GM19467 (cell line): ENCODE results near the gene RNF126.
A peak's percentile ranks its signal among the peaks of the same experiment; 100 is the strongest.
"Not testable (repeated sequence)": the region's sequence is repeated elsewhere in the genome, so short reads cannot be mapped to it uniquely, and the experiment has no call there.

Experiments
- ATAC-seq: cut with Tn5 transposase; IDR thresholded peaks from one replicate; pipeline ENCODE4 v1.9.1; 2021; ENCODE audit warnings: mild to moderate bottlenecking, moderate library complexity; ENCODE audit not compliant: unreplicated experiment

RNF126 gene

GRCh38 chr19:662962-663681 lies at the start of gene RNF126:
TSS of gene RNF126 (minus strand) at chr19:663214. CDS start at chr19:663121, 93 bp downstream.
- peak; percentile 46 for ATAC-seq

DNA sequence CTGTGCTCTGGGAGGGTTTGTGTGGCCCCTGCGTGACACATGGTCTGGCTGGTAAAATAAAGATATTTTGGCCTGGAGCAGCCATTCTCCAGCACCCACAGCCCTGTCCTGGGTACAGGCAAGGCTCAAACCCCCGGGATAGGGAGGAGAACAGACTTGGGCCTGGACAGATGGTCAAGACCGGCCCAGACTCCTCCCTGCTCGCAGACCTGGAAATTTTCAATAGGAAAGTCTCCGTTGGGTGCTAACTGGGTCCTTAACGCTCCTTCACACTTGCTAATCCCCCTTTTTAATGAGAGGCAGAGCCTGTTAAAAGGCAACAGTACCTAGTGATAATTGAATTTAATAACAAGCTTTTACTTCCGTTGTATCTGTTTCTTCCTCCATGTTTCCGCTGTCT lies 48.2 kb upstream of the RNF126 start:
- no peak for ATAC-seq

DNA sequence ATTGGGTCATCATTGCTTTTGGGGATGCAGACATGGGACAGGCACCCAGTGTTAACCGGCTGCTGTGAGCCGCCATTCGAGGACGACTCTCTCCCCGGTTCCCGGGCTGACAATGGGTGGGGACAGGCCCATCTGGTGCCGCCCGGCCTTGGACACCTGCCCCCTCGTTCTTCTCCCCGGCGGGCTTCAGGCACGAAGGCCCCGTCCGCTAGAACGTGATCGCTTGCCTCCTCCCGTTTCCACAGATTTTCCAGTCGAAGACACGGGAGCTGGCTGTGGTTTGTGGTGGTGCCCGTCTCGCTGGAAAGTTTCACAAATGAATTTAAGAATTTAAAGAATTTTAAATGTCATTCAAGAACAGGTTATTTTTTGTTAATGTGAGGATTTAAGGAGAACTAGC lies 47.8 kb upstream of the RNF126 start:
- no peak for ATAC-seq

DNA sequence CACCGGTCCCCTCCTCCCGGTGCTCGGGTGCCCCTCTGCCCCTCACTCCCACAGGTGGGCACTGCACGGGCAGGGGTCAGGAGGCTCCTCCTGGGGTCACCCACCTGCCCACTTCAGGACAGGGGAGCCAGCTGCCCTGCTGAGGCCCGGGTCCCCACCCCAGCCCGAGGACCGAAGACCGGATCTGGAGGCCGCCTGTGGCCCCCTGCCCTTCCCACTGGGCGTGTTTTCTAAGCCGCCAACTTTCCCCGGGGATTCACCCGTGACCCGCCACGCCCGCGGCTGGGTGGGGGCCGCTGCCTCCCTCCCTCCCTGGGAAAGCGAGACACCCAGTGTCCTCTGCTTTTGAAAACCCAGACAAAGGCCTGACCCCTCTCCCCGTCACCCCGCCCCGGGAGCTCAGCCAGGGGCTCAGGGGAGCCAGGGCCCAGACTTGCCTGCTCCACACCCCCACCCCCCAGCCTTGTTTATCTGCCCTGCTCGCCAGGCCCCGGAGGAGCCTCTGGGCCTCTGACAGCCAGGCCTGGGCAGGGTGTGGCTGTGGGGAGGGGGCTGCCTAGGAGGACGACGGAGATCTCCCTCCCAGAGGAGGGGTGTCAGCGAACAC lies 47.1 kb upstream of the RNF126 start:
- ATAC-seq = no peak

GRCh38 chr19:709196-709964 lies 46.4 kb upstream of the RNF126 start:
- no peak for ATAC-seq

GRCh38 chr19:708154-709143 lies 45.4 kb upstream of the RNF126 start, which contains the start of gene PALM:
TSS of gene PALM (plus strand) at chr19:708935. CDS start at chr19:709147, 212 bp downstream.
- no peak for ATAC-seq

DNA sequence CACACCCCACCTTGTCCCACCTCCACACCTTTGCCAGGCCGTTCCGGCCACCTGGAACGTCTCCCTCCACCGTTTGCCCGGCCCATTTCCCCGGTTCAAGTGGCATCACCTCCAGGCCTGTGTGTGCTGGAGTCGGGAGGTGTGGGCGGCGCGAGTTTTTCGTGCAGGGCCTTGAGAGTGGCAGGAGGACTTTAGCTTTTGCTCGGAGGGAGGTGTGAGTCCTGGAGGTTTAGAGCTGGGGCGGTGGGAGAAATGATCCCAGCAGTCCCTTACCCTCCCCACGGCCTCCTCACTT lies 41.4 kb upstream of the RNF126 start:
- ATAC-seq = no peak

GRCh38 chr19:703651-704446 lies 40.8 kb upstream of the RNF126 start:
- ATAC-seq = no peak

GRCh38 chr19:703329-703650 lies 40.3 kb upstream of the RNF126 start:
- ATAC-seq = no peak

GRCh38 chr19:702847-703246 lies 39.8 kb upstream of the RNF126 start:
- ATAC-seq = not testable (repeated sequence)

GRCh38 chr19:699885-700284 lies 36.9 kb upstream of the RNF126 start:
- not testable (repeated sequence) for ATAC-seq

DNA sequence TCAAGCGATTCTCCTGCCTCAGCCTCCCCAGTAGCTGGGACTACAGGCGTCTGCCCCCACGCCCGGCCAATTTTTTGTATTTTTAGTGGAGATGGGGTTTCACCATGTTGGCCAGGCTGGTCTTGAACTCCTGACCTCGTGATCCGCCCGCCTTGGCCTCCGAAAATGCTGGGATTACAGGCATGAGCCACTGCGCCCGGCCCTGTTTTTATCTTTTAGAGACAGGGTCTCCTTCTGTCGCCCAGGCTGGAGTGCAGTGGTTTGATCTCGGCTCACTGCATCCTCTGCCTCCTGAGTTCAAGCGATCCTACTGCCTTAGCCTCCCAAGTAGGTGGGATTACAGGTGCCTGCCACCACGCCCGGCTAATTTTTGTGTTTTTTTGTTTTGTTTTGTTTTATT lies 35.5 kb upstream of the RNF126 start:
- not testable (repeated sequence) for ATAC-seq

DNA sequence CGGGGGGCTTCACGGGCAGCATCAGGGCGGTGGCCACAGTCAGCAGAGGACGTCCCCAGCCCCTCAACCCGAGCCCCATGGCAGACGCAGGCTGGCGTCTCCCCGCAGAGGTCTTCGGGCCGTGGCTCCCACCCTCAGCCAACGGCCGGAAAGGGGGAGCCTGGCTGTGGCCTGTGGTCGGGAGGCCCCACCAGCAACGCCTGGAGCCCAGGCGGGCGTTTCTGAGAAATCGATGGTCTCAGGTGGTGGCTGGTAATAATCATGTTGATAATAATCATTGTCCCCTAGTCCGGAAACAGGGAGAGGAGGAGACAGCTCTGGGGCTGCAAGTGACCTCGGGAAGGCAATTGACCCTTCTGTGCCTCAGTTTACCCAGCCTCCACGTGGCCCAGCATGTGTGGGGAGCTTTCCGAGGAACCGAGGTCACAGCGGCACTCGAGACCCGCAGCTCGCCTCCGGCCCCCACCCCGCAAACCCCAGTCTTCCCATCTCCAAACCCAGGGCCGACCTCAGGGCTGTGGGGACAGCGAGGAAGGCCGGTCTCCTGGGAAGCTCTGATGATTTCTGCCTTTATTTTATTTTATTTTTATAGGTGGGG lies 32.4 kb upstream of the RNF126 start, which contains the start of gene PRSS57:
TSS of gene PRSS57 (minus strand) at position 101 of the 598 bp plus-strand sequence. CDS start at position 79, 22 bp downstream.
- ATAC-seq = no peak

DNA sequence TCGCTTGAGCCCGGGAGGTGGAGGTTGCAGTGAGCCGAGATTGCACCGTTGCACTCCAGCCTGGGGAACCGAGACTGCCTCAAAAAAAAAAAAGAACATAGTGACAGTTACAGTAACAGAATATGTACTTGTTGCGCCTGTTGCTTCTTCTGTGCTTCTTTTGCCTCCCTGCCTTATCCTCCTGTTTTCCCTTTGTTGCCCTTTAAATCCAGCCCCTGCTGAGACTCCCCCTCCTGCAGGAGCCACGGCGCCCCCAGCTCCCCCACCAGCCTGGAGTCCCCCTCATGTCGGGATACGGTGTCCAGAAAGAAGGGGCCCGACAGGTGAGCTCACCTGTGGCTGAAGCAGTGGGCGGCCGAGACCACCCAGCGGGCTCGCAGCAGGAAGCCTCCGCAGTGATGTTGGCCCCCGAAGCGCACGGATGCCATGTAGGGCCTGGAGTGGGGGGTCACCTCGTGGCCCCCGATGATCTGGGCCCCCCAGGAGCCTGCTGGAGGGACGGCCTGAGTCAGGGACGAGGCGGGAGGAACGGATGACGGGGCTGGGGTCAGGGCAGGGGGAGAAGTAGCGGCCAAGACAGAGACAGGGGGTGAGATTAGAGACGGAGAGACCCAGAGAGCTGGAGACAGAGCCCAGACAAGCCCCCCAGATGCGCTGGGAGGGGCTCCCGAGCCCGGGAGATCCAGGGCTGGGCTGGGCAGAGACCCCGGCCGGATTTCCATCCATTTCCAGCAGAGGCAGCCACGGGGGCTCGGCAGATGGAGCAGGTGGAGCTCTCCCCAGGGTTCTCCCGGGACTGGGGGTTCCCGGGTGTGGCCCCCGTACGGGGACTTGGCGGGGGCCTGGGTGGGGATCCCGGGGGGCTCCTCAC lies 31.7 kb upstream of the RNF126 start:
- no peak for ATAC-seq

- no peak for ATAC-seq
These were observed 27.2 kb upstream of the RNF126 start for GRCh38 chr19:690203-690602.

- ATAC-seq = no peak
These were observed 26.0 kb upstream of the RNF126 start for GRCh38 chr19:688992-689391.

- no peak for ATAC-seq
These were observed 25.2 kb upstream of the RNF126 start for GRCh38 chr19:688214-688613.

- ATAC-seq = no peak
These were observed 24.7 kb upstream of the RNF126 start for GRCh38 chr19:687569-688166.
